COLO668 (cell line): ENCODE results near the gene SUSD6.
"Not testable (repeated sequence)": the region's sequence is repeated elsewhere in the genome, so short reads cannot be mapped to it uniquely, and the experiment has no call there.

Experiments
- DNase-seq: peaks from one replicate; lab custom pipeline; 2025; ENCODE audit not compliant: unreplicated experiment; lab: John Stamatoyannopoulos, UW

The SUSD6 gene

GRCh38 chr14:69693801-69694729 is 82.7 kb downstream of the SUSD6 start:
- DNase-seq: peak; percentile 48

- DNase-seq: no peak
Measured at GRCh38 chr14:69694730-69695281, 83.4 kb downstream of the SUSD6 start.

- DNase-seq: peak; percentile 67
Measured at GRCh38 chr14:69695322-69696203, 84.2 kb downstream of the SUSD6 start.

- DNase-seq: no peak
Measured at GRCh38 chr14:69696204-69696527, 84.8 kb downstream of the SUSD6 start.

GRCh38 chr14:69696633-69697557 is 85.5 kb downstream of the SUSD6 start:
- no peak for DNase-seq

- no peak for DNase-seq
Measured at GRCh38 chr14:69698572-69698971, 87.2 kb downstream of the SUSD6 start.

- not testable (repeated sequence) for DNase-seq
Measured at GRCh38 chr14:69699243-69699642, 87.8 kb downstream of the SUSD6 start.

- DNase-seq: peak; percentile 91
Measured at GRCh38 chr14:69699748-69700303, 88.4 kb downstream of the SUSD6 start.

GRCh38 chr14:69700575-69700974 is 89.2 kb downstream of the SUSD6 start:
- no peak for DNase-seq

GRCh38 chr14:69701291-69701690 is 89.9 kb downstream of the SUSD6 start:
- DNase-seq: no peak

GRCh38 chr14:69701857-69702256 is 90.5 kb downstream of the SUSD6 start:
- DNase-seq: no peak

GRCh38 chr14:69703047-69704039 is 91.9 kb downstream of the SUSD6 start:
- DNase-seq: peak; percentile 50

GRCh38 chr14:69704319-69704718 is 92.9 kb downstream of the SUSD6 start:
- DNase-seq: no peak

GRCh38 chr14:69705706-69706105 is 94.3 kb downstream of the SUSD6 start:
- no peak for DNase-seq

- DNase-seq: no peak
Measured at GRCh38 chr14:69708049-69708448, 96.7 kb downstream of the SUSD6 start.

GRCh38 chr14:69708586-69709560 is 97.5 kb downstream of the SUSD6 start:
- peak; percentile 39 for DNase-seq

- no peak for DNase-seq
Measured at GRCh38 chr14:69710378-69710777, 99.0 kb downstream of the SUSD6 start.

GRCh38 chr14:69711065-69711464 is 99.7 kb downstream of the SUSD6 start:
- DNase-seq: peak; percentile 84
